ENCODE data around the gene SYNGR4.
A peak's percentile ranks its signal among the peaks of the same experiment; 100 is the strongest.

The SYNGR4 gene

GRCh38 chr19:48398375-48399235, 34.4 kb downstream of the SYNGR4 start:
- peak overlapping the region; percentile 32; the same call in 1 of the 2 replicates for H3K27ac ChIP-seq (ENCODE audit: low read depth, low read length)
- H3K4me3 ChIP-seq (ENCODE audit: low read depth, low read length) = peak overlapping the region; percentile 74
- peaks cover 57% of the 10 kb centered on the region for H3K4me1 ChIP-seq (ENCODE audit: control insufficient read depth, insufficient read depth, low read length)
- peak overlapping the region; percentile 48 for H3K9ac ChIP-seq (ENCODE audit: low read length)
- peaks cover 45% of the 10 kb centered on the region for H3K27me3 ChIP-seq (ENCODE audit: control insufficient read depth, insufficient read depth, low read length)
- H3K9me3 ChIP-seq (ENCODE audit: control insufficient read depth, insufficient read depth, low read depth, low read length) = no peaks in the 10 kb centered on the region
- H3K36me3 ChIP-seq (ENCODE audit: control insufficient read depth, insufficient read depth, low read length) = no peaks in the 10 kb centered on the region

DNA sequence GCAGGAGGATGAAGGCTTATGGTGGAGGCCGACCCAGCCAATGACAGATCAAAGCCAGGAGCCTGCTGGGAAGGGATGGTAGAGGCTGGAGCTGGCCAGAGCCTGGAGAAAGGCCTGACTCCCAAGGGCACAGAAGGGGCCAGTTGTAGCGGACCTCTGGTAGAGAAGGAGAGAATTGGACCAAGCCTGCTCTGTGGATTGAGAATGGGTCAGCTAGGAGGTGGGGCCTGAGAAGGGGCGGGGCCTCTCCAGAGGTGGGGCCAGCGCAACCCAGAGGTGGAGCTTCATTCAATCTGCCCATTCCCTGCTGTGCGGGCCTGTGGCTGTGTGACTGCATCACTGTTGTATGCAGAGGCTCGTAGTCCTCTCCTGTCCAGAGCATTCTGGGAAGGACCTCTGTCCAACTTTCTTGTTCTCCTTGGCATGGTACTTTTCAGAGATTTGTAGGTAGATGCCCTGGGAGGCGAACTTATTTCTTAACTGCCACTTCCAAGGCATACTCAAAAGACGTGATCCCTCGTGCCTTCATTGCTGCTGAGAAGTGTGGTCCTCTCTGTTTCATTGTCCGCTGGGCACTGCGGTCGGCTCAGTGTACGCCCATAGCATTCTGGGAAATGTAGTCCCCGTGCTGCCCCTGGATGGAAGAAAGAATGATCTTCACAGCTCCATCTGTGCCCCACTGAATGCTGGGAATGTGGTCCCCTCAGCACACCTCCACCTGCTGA, 36.0 kb downstream of the SYNGR4 start:
- Histone ChIP-seq H3K27me3 (ENCODE audit: control insufficient read depth, insufficient read depth, low read length) (peaks cover 30% of the 10 kb centered on the region), H3K27ac (ENCODE audit: low read depth, low read length) (peak overlapping the region; percentile 48)

DNA sequence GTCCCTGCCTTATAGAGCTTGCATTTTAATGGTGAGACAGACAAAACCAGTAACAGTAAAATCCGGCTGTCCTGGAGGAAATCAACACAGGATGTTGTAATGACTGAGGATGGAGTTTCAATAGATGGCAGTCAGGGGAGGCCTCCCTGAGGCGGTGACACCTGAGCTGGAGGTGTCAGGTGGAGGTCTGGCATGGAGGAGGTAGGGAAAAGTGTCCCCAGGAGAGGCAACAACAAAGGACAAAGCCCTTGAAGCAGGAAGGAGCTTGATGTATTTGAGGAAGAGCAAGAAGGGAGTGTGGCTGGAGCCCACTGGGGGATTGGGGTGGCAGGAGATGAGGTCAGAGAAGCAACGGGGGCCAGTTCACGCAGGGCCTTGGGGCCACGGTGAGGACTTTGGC, 37.1 kb downstream of the SYNGR4 start:
- peak overlapping the region; percentile 34 for H3K27ac ChIP-seq (ENCODE audit: low read depth, low read length)
- no peak overlapping the region for H3K4me3 ChIP-seq (ENCODE audit: low read depth, low read length)

More for the DNA sequence above, 36.0 kb downstream of the SYNGR4 start:
- Histone ChIP-seq H3K36me3 (ENCODE audit: control insufficient read depth, insufficient read depth, low read length) (no peaks in the 10 kb centered on the region), H3K9ac (ENCODE audit: low read length) (peak overlapping the region; percentile 63), H3K9me3 (ENCODE audit: control insufficient read depth, insufficient read depth, low read depth, low read length) (no peaks in the 10 kb centered on the region), H3K4me3 (ENCODE audit: low read depth, low read length) (peak overlapping the region; percentile 56), H3K4me1 (ENCODE audit: control insufficient read depth, insufficient read depth, low read length) (peaks cover 46% of the 10 kb centered on the region)

GRCh38 chr19:48403606-48404005, 39.4 kb downstream of the SYNGR4 start:
- Histone ChIP-seq H3K27ac (ENCODE audit: low read depth, low read length) (no peak overlapping the region), H3K27me3 (ENCODE audit: control insufficient read depth, insufficient read depth, low read length) (no peaks in the 10 kb centered on the region), H3K9ac (ENCODE audit: low read length) (no peak overlapping the region), H3K36me3 (ENCODE audit: control insufficient read depth, insufficient read depth, low read length) (no peaks in the 10 kb centered on the region), H3K9me3 (ENCODE audit: control insufficient read depth, insufficient read depth, low read depth, low read length) (no peaks in the 10 kb centered on the region), H3K4me1 (ENCODE audit: control insufficient read depth, insufficient read depth, low read length) (peaks cover 21% of the 10 kb centered on the region), H3K4me3 (ENCODE audit: low read depth, low read length) (no peak overlapping the region)

More for the DNA sequence above, 37.1 kb downstream of the SYNGR4 start:
- Histone ChIP-seq H3K9ac (ENCODE audit: low read length) (peak overlapping the region; percentile 37), H3K36me3 (ENCODE audit: control insufficient read depth, insufficient read depth, low read length) (no peaks in the 10 kb centered on the region), H3K4me1 (ENCODE audit: control insufficient read depth, insufficient read depth, low read length) (peaks cover 35% of the 10 kb centered on the region), H3K9me3 (ENCODE audit: control insufficient read depth, insufficient read depth, low read depth, low read length) (no peaks in the 10 kb centered on the region), H3K27me3 (ENCODE audit: control insufficient read depth, insufficient read depth, low read length) (peaks cover 19% of the 10 kb centered on the region)

DNA sequence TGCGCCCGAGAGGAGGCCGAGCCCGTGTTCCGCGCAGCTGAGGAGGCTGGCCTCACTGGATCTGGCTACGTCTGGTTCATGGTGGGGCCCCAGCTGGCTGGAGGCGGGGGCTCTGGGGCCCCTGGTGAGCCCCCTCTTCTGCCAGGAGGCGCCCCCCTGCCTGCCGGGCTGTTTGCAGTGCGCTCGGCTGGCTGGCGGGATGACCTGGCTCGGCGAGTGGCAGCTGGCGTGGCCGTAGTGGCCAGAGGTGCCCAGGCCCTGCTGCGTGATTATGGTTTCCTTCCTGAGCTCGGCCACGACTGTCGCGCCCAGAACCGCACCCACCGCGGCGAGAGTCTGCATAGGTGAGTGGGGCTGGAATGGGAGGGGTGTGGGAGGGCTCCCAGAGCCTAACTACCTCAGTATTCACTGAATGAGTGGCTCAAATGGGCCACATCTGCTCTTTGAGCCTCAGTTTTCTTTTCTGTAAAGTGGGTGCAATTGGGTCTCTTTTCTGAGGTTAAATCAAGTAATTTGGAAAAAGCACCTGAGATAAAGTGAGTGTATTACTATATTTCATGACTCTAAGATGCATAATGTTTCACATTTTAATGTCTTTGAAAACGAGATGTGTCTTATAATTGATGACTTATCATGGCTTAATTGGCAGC, 41.0 kb downstream of the SYNGR4 start:
- H3K9me3 ChIP-seq (ENCODE audit: control insufficient read depth, insufficient read depth, low read depth, low read length) = no peaks in the 10 kb centered on the region
- H3K27ac ChIP-seq (ENCODE audit: low read depth, low read length) = no peak overlapping the region
- peaks cover 18% of the 10 kb centered on the region for H3K4me1 ChIP-seq (ENCODE audit: control insufficient read depth, insufficient read depth, low read length)
- no peaks in the 10 kb centered on the region for H3K27me3 ChIP-seq (ENCODE audit: control insufficient read depth, insufficient read depth, low read length)
- no peak overlapping the region for H3K4me3 ChIP-seq (ENCODE audit: low read depth, low read length)
- H3K9ac ChIP-seq (ENCODE audit: low read length) = no peak overlapping the region
- H3K36me3 ChIP-seq (ENCODE audit: control insufficient read depth, insufficient read depth, low read length) = no peaks in the 10 kb centered on the region

GRCh38 chr19:48405850-48406249, 41.7 kb downstream of the SYNGR4 start:
- Histone ChIP-seq H3K9me3 (ENCODE audit: control insufficient read depth, insufficient read depth, low read depth, low read length) (no peaks in the 10 kb centered on the region), H3K4me3 (ENCODE audit: low read depth, low read length) (no peak overlapping the region), H3K27me3 (ENCODE audit: control insufficient read depth, insufficient read depth, low read length) (no peaks in the 10 kb centered on the region), H3K9ac (ENCODE audit: low read length) (no peak overlapping the region), H3K4me1 (ENCODE audit: control insufficient read depth, insufficient read depth, low read length) (peaks cover 13% of the 10 kb centered on the region), H3K36me3 (ENCODE audit: control insufficient read depth, insufficient read depth, low read length) (no peaks in the 10 kb centered on the region), H3K27ac (ENCODE audit: low read depth, low read length) (no peak overlapping the region)

DNA sequence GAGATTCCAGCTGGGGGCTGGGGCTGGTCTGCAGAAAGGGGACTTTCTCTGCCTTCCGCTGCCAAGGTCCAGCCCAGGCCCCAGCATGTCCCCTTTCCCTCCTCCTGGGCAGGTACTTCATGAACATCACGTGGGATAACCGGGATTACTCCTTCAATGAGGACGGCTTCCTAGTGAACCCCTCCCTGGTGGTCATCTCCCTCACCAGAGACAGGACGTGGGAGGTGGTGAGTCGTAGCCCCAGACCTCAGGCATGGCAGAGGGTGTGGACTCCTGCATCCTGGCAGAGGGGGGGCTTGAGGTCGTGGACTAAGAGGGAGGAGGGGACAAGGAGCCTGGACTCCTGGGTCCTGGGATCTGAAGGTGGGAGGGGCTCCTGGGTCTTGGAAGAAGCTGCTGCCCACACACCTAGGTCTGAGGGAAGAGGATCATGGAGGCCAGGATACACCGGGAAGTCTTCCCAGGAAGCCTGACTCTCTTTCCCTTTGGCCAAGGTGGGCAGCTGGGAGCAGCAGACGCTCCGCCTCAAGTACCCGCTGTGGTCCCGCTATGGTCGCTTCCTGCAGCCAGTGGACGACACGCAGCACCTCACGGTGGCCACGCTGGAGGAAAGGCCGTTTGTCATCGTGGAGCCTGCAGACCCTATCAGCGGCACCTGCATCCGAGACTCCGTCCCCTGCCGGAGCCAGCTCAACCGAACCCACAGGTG, 49.9 kb downstream of the SYNGR4 start:
- H3K27me3 ChIP-seq (ENCODE audit: control insufficient read depth, insufficient read depth, low read length) = no peaks in the 10 kb centered on the region
- H3K4me1 ChIP-seq (ENCODE audit: control insufficient read depth, insufficient read depth, low read length) = peaks cover 18% of the 10 kb centered on the region
- H3K9ac ChIP-seq (ENCODE audit: low read length) = no peak overlapping the region
- H3K36me3 ChIP-seq (ENCODE audit: control insufficient read depth, insufficient read depth, low read length) = peaks cover 10% of the 10 kb centered on the region
- H3K4me3 ChIP-seq (ENCODE audit: low read depth, low read length) = peak overlapping the region; percentile 59
- no peak overlapping the region for H3K27ac ChIP-seq (ENCODE audit: low read depth, low read length)
- no peaks in the 10 kb centered on the region for H3K9me3 ChIP-seq (ENCODE audit: control insufficient read depth, insufficient read depth, low read depth, low read length)

- no peak overlapping the region for H3K27ac ChIP-seq (ENCODE audit: low read depth, low read length)
- H3K36me3 ChIP-seq (ENCODE audit: control insufficient read depth, insufficient read depth, low read length) = peaks cover 10% of the 10 kb centered on the region
- no peaks in the 10 kb centered on the region for H3K27me3 ChIP-seq (ENCODE audit: control insufficient read depth, insufficient read depth, low read length)
- peaks cover 19% of the 10 kb centered on the region for H3K4me1 ChIP-seq (ENCODE audit: control insufficient read depth, insufficient read depth, low read length)
- no peak overlapping the region for H3K9ac ChIP-seq (ENCODE audit: low read length)
- no peaks in the 10 kb centered on the region for H3K9me3 ChIP-seq (ENCODE audit: control insufficient read depth, insufficient read depth, low read depth, low read length)
- peak overlapping the region; percentile 59; the same call in 1 of the 2 replicates for H3K4me3 ChIP-seq (ENCODE audit: low read depth, low read length)
Measured at GRCh38 chr19:48415395-48415794, 51.2 kb downstream of the SYNGR4 start.

DNA sequence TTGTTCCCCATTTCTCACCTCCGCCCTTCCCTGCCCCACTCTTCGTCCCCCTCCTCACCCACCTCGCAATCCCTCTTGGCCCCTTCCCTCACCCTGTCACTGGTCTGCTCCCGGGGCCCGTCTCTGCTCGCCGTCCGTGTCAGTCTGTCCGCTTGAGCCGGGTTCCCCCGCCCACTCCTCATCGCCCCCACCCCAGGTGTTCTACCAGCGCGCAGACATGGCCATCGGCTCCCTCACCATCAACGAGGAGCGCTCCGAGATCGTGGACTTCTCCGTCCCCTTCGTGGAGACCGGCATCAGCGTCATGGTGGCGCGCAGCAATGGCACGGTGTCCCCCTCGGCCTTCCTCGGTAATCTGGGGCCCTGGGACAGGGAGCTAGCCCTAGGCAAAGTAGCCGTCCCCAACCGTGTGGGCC, 51.6 kb downstream of the SYNGR4 start:
- Histone ChIP-seq H3K27me3 (ENCODE audit: control insufficient read depth, insufficient read depth, low read length) (no peaks in the 10 kb centered on the region), H3K9ac (ENCODE audit: low read length) (no peak overlapping the region), H3K9me3 (ENCODE audit: control insufficient read depth, insufficient read depth, low read depth, low read length) (no peaks in the 10 kb centered on the region), H3K27ac (ENCODE audit: low read depth, low read length) (no peak overlapping the region), H3K4me3 (ENCODE audit: low read depth, low read length) (peak overlapping the region; percentile 36; the same call in 1 of the 2 replicates), H3K36me3 (ENCODE audit: control insufficient read depth, insufficient read depth, low read length) (peaks cover 10% of the 10 kb centered on the region), H3K4me1 (ENCODE audit: control insufficient read depth, insufficient read depth, low read length) (peaks cover 19% of the 10 kb centered on the region)

- H3K4me3 ChIP-seq (ENCODE audit: low read depth, low read length) = no peak overlapping the region
- H3K27ac ChIP-seq (ENCODE audit: low read depth, low read length) = no peak overlapping the region
- no peaks in the 10 kb centered on the region for H3K27me3 ChIP-seq (ENCODE audit: control insufficient read depth, insufficient read depth, low read length)
- H3K9me3 ChIP-seq (ENCODE audit: control insufficient read depth, insufficient read depth, low read depth, low read length) = no peaks in the 10 kb centered on the region
- H3K4me1 ChIP-seq (ENCODE audit: control insufficient read depth, insufficient read depth, low read length) = peaks cover 19% of the 10 kb centered on the region
- H3K9ac ChIP-seq (ENCODE audit: low read length) = no peak overlapping the region
- H3K36me3 ChIP-seq (ENCODE audit: control insufficient read depth, insufficient read depth, low read length) = peaks cover 19% of the 10 kb centered on the region
Measured at GRCh38 chr19:48417421-48417820, 53.3 kb downstream of the SYNGR4 start.
